GM12892 (cell line): ENCODE data around the gene CHRFAM7A. TPM values are rescaled to one million over a fixed set of nuclear protein-coding genes. Genes with fewer than 3 reads are reported as not detected.
"Not testable (repeated sequence)": the region's sequence is repeated elsewhere in the genome, so short reads cannot be mapped to it uniquely, and the experiment has no call there.

ENCODE experiments used
- DNase-seq: peaks from one replicate; pipeline ENCODE4 v3.0.0; 2011; ENCODE audit not compliant: insufficient read length
- FAIRE-seq: peaks from 2 replicates; lab custom pipeline; 2011; peaks lifted over from hg19 to GRCh38; lab: Jason Lieb, UNC
- polyA plus RNA-seq: library from polyadenylated mRNA; unstranded; fragments of >200 nt; gene quantifications from one replicate; pipeline ENCODE4 v1.2.1, GENCODE V29; 2012; ENCODE audit warnings: missing spikeins, inconsistent platforms; ENCODE audit not compliant: missing spikeins

CHRFAM7A gene
- polyA plus RNA-seq = not detected

GRCh38 chr15:30392766-30393663, at the start of gene CHRFAM7A:
TSS of gene CHRFAM7A (minus strand) at chr15:30393540. CDS start at chr15:30383351, 10,189 bp downstream.
- DNase-seq, FAIRE-seq: not testable (repeated sequence)

- DNase-seq, FAIRE-seq: not testable (repeated sequence)
These were observed 45.0 kb upstream of the CHRFAM7A start for GRCh38 chr15:30438348-30438747.

GRCh38 chr15:30435878-30436277, 42.5 kb upstream of the CHRFAM7A start:
- DNase-seq, FAIRE-seq: not testable (repeated sequence)

GRCh38 chr15:30420723-30421122, 27.4 kb upstream of the CHRFAM7A start:
- DNase-seq, FAIRE-seq: not testable (repeated sequence)

GRCh38 chr15:30414160-30414559, 20.8 kb upstream of the CHRFAM7A start, which contains the start of gene GOLGA8R:
TSS of gene GOLGA8R (minus strand) at chr15:30414260. CDS start at chr15:30414162, 98 bp downstream.
- not testable (repeated sequence) for DNase-seq, FAIRE-seq

GRCh38 chr15:30407636-30408035, 14.3 kb upstream of the CHRFAM7A start:
- FAIRE-seq, DNase-seq: not testable (repeated sequence)

- not testable (repeated sequence) for FAIRE-seq, DNase-seq
These were observed 5.6 kb upstream of the CHRFAM7A start for GRCh38 chr15:30398988-30399387.

GRCh38 chr15:30393664-30393991, 288 bp upstream of the CHRFAM7A start:
- DNase-seq, FAIRE-seq: not testable (repeated sequence)

- not testable (repeated sequence) for DNase-seq, FAIRE-seq
These were observed 6.9 kb downstream of the CHRFAM7A start for GRCh38 chr15:30386318-30386887.

- DNase-seq, FAIRE-seq: not testable (repeated sequence)
These were observed 16.3 kb downstream of the CHRFAM7A start for GRCh38 chr15:30377082-30377413.

- FAIRE-seq = not testable (repeated sequence)
These were observed 16.8 kb downstream of the CHRFAM7A start for GRCh38 chr15:30376375-30377081.

GRCh38 chr15:30375872-30376271, 17.5 kb downstream of the CHRFAM7A start:
- not testable (repeated sequence) for FAIRE-seq, DNase-seq

More at GRCh38 chr15:30376375-30377081, 16.8 kb downstream of the CHRFAM7A start:
- not testable (repeated sequence) for DNase-seq

- not testable (repeated sequence) for DNase-seq, FAIRE-seq
These were observed 18.5 kb downstream of the CHRFAM7A start for GRCh38 chr15:30374862-30375261.

GRCh38 chr15:30368271-30368670, 25.1 kb downstream of the CHRFAM7A start:
- FAIRE-seq, DNase-seq: not testable (repeated sequence)

GRCh38 chr15:30367246-30367645, 26.1 kb downstream of the CHRFAM7A start:
- DNase-seq, FAIRE-seq: not testable (repeated sequence)

GRCh38 chr15:30361404-30361803, 31.9 kb downstream of the CHRFAM7A start:
- FAIRE-seq = not testable (repeated sequence)

GRCh38 chr15:30360990-30361389, 32.4 kb downstream of the CHRFAM7A start:
- not testable (repeated sequence) for DNase-seq, FAIRE-seq

More at GRCh38 chr15:30361404-30361803, 31.9 kb downstream of the CHRFAM7A start:
- DNase-seq = not testable (repeated sequence)

- not testable (repeated sequence) for FAIRE-seq
These were observed 38.3 kb downstream of the CHRFAM7A start for GRCh38 chr15:30355043-30355442.

GRCh38 chr15:30349803-30350202, 43.5 kb downstream of the CHRFAM7A start:
- not testable (repeated sequence) for FAIRE-seq, DNase-seq

More at GRCh38 chr15:30355043-30355442, 38.3 kb downstream of the CHRFAM7A start:
- not testable (repeated sequence) for DNase-seq

- not testable (repeated sequence) for FAIRE-seq, DNase-seq
These were observed 56.8 kb downstream of the CHRFAM7A start for GRCh38 chr15:30336584-30336983.
